K562 (cell line): ENCODE measurements around the gene CNIH1. TPM values are rescaled to one million over a fixed set of nuclear protein-coding genes. Genes with fewer than 3 reads are reported as not detected.
A peak's percentile ranks its signal among the peaks of the same experiment; 100 is the strongest.

Experiments used
- ARHGAP35 ChIP-seq: fragments of 450-650 bp; IDR thresholded peaks from 2 replicates; pipeline ENCODE4 v1.6.1; 2018; ENCODE audit not compliant: partially characterized antibody
- C11orf30 ChIP-seq: fragments of 450-650 bp; IDR thresholded peaks from 2 replicates; pipeline ENCODE4 v1.6.1; 2016; ENCODE audit warnings: low read depth, mild to moderate bottlenecking
- CCNT2 ChIP-seq: IDR thresholded peaks from 2 replicates; pipeline ENCODE4 v1.6.1; 2011; ENCODE audit warnings: borderline replicate concordance, low read depth, mild to moderate bottlenecking, moderate library complexity, mixed read lengths, low read length; ENCODE audit not compliant: insufficient read length; ENCODE audit errors: extremely low read depth
- CREM ChIP-seq: IDR thresholded peaks from 2 replicates; pipeline ENCODE4 v1.6.1; 2014; ENCODE audit warnings: antibody characterized with exemption, low read depth
- E2F3 ChIP-seq: fragments of 250-450 bp; sonication (Bioruptor Pico); IDR thresholded peaks from 2 replicates; pipeline ENCODE4 v1.4.0; 2020; ENCODE audit warnings: mild to moderate bottlenecking
- GATA2 ChIP-seq: sonication (generic); formaldehyde crosslinking; IDR thresholded peaks from 2 replicates; pipeline ENCODE4 v1.4.0; 2020; ENCODE audit warnings: mild to moderate bottlenecking, missing genetic modification reagents
- GTF2E2 ChIP-seq: fragments of 200-800 bp; sonication (Bioruptor generic); IDR thresholded peaks from 2 replicates; pipeline ENCODE4 v1.6.1; 2016; ENCODE audit warnings: missing genetic modification characterization, missing compliant biosample characterization
- HNRNPLL ChIP-seq: fragments of 200-400 bp; formaldehyde crosslinking; IDR thresholded peaks from 2 replicates; pipeline ENCODE4 v1.6.1; 2017; ENCODE audit warnings: low read length, low read depth, mild to moderate bottlenecking; ENCODE audit not compliant: poor library complexity, severe bottlenecking
- MAZ ChIP-seq, 2 experiments: fragments of 450-650 bp in 1 of 2; sonication (generic) in 1 of 2; formaldehyde crosslinking; IDR thresholded peaks in 1 of 2; conservative IDR thresholded peaks in 1 of 2; 2 replicates each; pipeline versions ENCODE4 v1.4.0 to v1.5.0; 2020; ENCODE audit warnings: mild to moderate bottlenecking in 1 of 2, missing genetic modification reagents in 1 of 2
- MEF2A ChIP-seq: IDR thresholded peaks from 2 replicates; pipeline ENCODE4 v1.6.1; 2011; ENCODE audit warnings: low read depth, mild to moderate bottlenecking, low read length, moderate library complexity; ENCODE audit not compliant: control insufficient read depth
- NONO ChIP-seq, 2 experiments: fragments of 200-400 bp in 1 of 2; fragments of 450-650 bp in 1 of 2; formaldehyde crosslinking in 1 of 2; IDR thresholded peaks; 2 replicates each; pipeline ENCODE4 v1.6.1; 2017; ENCODE audit warnings: low read depth in 2 of 2, mild to moderate bottlenecking in 2 of 2, moderate library complexity in 2 of 2, low read length in 1 of 2
- PCBP1 ChIP-seq: fragments of 200-400 bp; formaldehyde crosslinking; IDR thresholded peaks from 2 replicates; pipeline ENCODE4 v1.6.1; 2018; ENCODE audit warnings: mild to moderate bottlenecking, low read depth, low read length; ENCODE audit not compliant: poor library complexity, severe bottlenecking
- PHF20 ChIP-seq: fragments of 450-650 bp; IDR thresholded peaks from 2 replicates; pipeline ENCODE4 v1.6.1; 2018; ENCODE audit not compliant: partially characterized antibody
- STAG1 ChIP-seq: sonication (generic); formaldehyde crosslinking; IDR thresholded peaks from 2 replicates; pipeline ENCODE4 v1.5.0; 2020; ENCODE audit warnings: missing genetic modification reagents, borderline replicate concordance
- STAT6 ChIP-seq: sonication (generic); formaldehyde crosslinking; IDR thresholded peaks from 2 replicates; pipeline ENCODE4 v1.8.1; 2023; ENCODE audit warnings: mild to moderate bottlenecking, missing genetic modification reagents
- ZNF121 ChIP-seq: sonication (generic); formaldehyde crosslinking; conservative IDR thresholded peaks from 2 replicates; pipeline ENCODE4 v1.8.0; 2022; ENCODE audit warnings: missing genetic modification reagents
- ZNF408 ChIP-seq: fragments of 250-450 bp; sonication (Bioruptor Pico); IDR thresholded peaks from 2 replicates; pipeline ENCODE4 v1.4.0; 2020; ENCODE audit warnings: low read depth, mild to moderate bottlenecking, moderate library complexity
- ZNF431 ChIP-seq: sonication (generic); formaldehyde crosslinking; IDR thresholded peaks from 2 replicates; pipeline ENCODE4 v1.8.0; 2022; ENCODE audit warnings: mild to moderate bottlenecking, missing genetic modification reagents
- ZNF785 ChIP-seq: fragments of 250-450 bp; sonication (Bioruptor Pico); IDR thresholded peaks from 2 replicates; pipeline ENCODE4 v1.4.0; 2020; ENCODE audit warnings: mild to moderate bottlenecking
- polyA plus RNA-seq, 8 experiments: library from polyadenylated mRNA; depleted of rRNA in 4 of 8; stranded (reverse) in 5 of 8; unstranded in 3 of 8; fragments of >200 nt; fragmentation: Nextera tagmentation in 2 of 8; fragmentation: Illumina TruSeq in 1 of 8; extraction: Ambion mirVana in 2 of 8; extraction: Trizol in 1 of 8; gene quantifications; 2 replicates each; pipeline versions ENCODE4 v1.2.1 to v1.2.3, GENCODE V29; 2011 to 2014; ENCODE audit warnings: inconsistent platforms in 1 of 8, missing spikeins in 1 of 8
- total RNA-seq, 7 experiments: library from RNA; depleted of rRNA in 6 of 7; stranded (reverse); fragments of >200 nt in 6 of 7; fragmentation: Illumina TruSeq in 2 of 7; extraction: Trizol in 2 of 7; gene quantifications; 2 replicates each; pipeline versions ENCODE4 v1.2.1 to v1.2.3, GENCODE V29; 2011 to 2021; ENCODE audit warnings: low replicate concordance in 1 of 7
- TF ChIP-seq, protein P1 (sequence below): fragments of 250-450 bp; sonication (Bioruptor Pico); IDR thresholded peaks from 2 replicates; pipeline ENCODE4 v1.8.0; 2022; ENCODE audit warnings: inconsistent platforms, mild to moderate bottlenecking, moderate library complexity, borderline replicate concordance
- TF ChIP-seq, protein P2 (sequence below): fragments of 250-450 bp; sonication (Bioruptor Pico); IDR thresholded peaks from 2 replicates; pipeline ENCODE4 v1.8.0; 2021; ENCODE audit warnings: moderate library complexity, mild to moderate bottlenecking, inconsistent platforms

Gene CNIH1
- total and polyA plus RNA-seq, 9 of the 15 experiments (the other 6 are each of a cell fraction or from before 2014, with no cell fraction given), result 13.9 to 283 (median 77.3) TPM

GRCh38 chr14:54440873-54441868 lies at the start of gene CNIH1 (continued):
- TF ChIP-seq, protein P1, sequence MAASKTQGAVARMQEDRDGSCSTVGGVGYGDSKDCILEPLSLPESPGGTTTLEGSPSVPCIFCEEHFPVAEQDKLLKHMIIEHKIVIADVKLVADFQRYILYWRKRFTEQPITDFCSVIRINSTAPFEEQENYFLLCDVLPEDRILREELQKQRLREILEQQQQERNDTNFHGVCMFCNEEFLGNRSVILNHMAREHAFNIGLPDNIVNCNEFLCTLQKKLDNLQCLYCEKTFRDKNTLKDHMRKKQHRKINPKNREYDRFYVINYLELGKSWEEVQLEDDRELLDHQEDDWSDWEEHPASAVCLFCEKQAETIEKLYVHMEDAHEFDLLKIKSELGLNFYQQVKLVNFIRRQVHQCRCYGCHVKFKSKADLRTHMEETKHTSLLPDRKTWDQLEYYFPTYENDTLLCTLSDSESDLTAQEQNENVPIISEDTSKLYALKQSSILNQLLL (CRISPR knock-in tag), result no peak
- TF ChIP-seq ARHGAP35, result no peak
- peak; percentile 73 for TF ChIP-seq GTF2E2 (tag)
- no peak for TF ChIP-seq PHF20
- no peak for TF ChIP-seq ZNF785
- no peak for TF ChIP-seq ZNF431 (CRISPR knock-in tag)
- TF ChIP-seq MEF2A, result no peak
- no peak for TF ChIP-seq STAT6
- no peak for TF ChIP-seq ZNF408 (CRISPR knock-in tag)
- no peak for TF ChIP-seq GATA2
- TF ChIP-seq, protein P2, sequence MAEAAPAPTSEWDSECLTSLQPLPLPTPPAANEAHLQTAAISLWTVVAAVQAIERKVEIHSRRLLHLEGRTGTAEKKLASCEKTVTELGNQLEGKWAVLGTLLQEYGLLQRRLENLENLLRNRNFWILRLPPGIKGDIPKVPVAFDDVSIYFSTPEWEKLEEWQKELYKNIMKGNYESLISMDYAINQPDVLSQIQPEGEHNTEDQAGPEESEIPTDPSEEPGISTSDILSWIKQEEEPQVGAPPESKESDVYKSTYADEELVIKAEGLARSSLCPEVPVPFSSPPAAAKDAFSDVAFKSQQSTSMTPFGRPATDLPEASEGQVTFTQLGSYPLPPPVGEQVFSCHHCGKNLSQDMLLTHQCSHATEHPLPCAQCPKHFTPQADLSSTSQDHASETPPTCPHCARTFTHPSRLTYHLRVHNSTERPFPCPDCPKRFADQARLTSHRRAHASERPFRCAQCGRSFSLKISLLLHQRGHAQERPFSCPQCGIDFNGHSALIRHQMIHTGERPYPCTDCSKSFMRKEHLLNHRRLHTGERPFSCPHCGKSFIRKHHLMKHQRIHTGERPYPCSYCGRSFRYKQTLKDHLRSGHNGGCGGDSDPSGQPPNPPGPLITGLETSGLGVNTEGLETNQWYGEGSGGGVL (CRISPR knock-in tag), result no peak
- no peak for TF ChIP-seq ZNF121 (CRISPR knock-in tag)
- TF ChIP-seq E2F3 (CRISPR knock-in tag), result no peak
- peak; percentile 84 for TF ChIP-seq CCNT2
- no peak for TF ChIP-seq STAG1 (CRISPR knock-in tag)
- no peak for TF ChIP-seq PCBP1
- TF ChIP-seq C11orf30, result no peak
- peak; percentile 45 for TF ChIP-seq HNRNPLL
- peak; percentile 65 for TF ChIP-seq CREM
- peak; percentile 71 to 77; a peak in 3 of 4 replicates for TF ChIP-seq MAZ (CRISPR knock-in tag; conservative IDR thresholded peaks at IDR 0.05 in 1 of 2, IDR thresholded peaks at IDR 0.05 in 1 of 2)
- TF ChIP-seq NONO (IDR thresholded peaks at IDR 0.05; ENCODE audit: low read depth in 2 of 2, low read length in 1 of 2), result peak in 1 of 2 experiments; percentile 60; a peak in 1 of 4 replicates
